C4-2B (cell line): ENCODE data around the gene SNX15.

ENCODE experiments used
- CTCF ChIP-seq: fragments of 450-650 bp; conservative IDR thresholded peaks from 2 replicates; pipeline ENCODE4 v1.5.1; 2017; ENCODE audit warnings: mild to moderate bottlenecking
- ZFX ChIP-seq: fragments of 450-650 bp; IDR thresholded peaks from 2 replicates; pipeline ENCODE4 v1.6.1; 2017

GRCh38 chr11:65058012-65058411 lies 30.8 kb downstream of the SNX15 start:
- no peak for TF ChIP-seq CTCF
- TF ChIP-seq ZFX = no peak
